GM23338 (cell line): Measurements from ENCODE around the gene S100A7.

Experiments used
- EZH2phosphoT487 ChIP-seq: fragments of 200-600 bp; sonication (generic); IDR thresholded peaks from one replicate; pipeline ENCODE4 v1.8.1; 2018; ENCODE audit warnings: antibody characterized with exemption; ENCODE audit not compliant: unreplicated experiment
- JUNB ChIP-seq: IDR thresholded peaks from one replicate; pipeline ENCODE4 v1.6.1; 2016; ENCODE audit warnings: antibody characterized with exemption; ENCODE audit not compliant: unreplicated experiment
- TF ChIP-seq, protein P1 (sequence below), 2 experiments: fragments of 200-600 bp in 1 of 2; sonication (generic) in 1 of 2; conservative IDR thresholded peaks; 2 replicates each; pipeline versions ENCODE4 v1.5.1 to v1.6.1; 2016 to 2017; ENCODE audit warnings: antibody characterized with exemption in 2 of 2, low read depth in 2 of 2, mild to moderate bottlenecking in 2 of 2, moderate library complexity in 1 of 2

DNA sequence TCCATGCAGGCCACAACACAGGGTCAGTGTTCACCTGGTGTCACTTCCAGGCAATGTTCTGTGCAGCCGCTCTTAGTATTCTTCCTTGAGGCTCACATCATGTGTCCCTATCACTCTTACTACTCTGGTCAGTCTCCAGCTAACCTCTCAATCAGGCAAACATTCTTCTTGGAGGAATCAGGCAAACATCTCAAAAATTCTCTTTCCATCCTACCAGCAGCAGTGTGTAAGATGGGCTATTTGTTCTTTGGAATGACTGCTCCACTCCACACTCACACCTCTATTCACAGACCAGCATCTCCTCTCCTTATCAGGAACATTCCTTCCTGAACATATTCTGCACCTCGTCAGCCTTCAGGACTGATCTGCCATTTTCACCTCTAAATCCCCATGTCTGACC, 40.1 kb downstream of the S100A7 start:
- TF ChIP-seq, protein P1, sequence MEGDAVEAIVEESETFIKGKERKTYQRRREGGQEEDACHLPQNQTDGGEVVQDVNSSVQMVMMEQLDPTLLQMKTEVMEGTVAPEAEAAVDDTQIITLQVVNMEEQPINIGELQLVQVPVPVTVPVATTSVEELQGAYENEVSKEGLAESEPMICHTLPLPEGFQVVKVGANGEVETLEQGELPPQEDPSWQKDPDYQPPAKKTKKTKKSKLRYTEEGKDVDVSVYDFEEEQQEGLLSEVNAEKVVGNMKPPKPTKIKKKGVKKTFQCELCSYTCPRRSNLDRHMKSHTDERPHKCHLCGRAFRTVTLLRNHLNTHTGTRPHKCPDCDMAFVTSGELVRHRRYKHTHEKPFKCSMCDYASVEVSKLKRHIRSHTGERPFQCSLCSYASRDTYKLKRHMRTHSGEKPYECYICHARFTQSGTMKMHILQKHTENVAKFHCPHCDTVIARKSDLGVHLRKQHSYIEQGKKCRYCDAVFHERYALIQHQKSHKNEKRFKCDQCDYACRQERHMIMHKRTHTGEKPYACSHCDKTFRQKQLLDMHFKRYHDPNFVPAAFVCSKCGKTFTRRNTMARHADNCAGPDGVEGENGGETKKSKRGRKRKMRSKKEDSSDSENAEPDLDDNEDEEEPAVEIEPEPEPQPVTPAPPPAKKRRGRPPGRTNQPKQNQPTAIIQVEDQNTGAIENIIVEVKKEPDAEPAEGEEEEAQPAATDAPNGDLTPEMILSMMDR (conservative IDR thresholded peaks at IDR 0.05; ENCODE audit: low read depth in 2 of 2) = no peak
- TF ChIP-seq JUNB (no peak), EZH2phosphoT487 (no peak)
